LNCaP clone FGC (cell line): ENCODE results near the gene TMEM117.

ENCODE experiments used
- DNase-seq: peaks from one replicate; pipeline ENCODE4 v3.0.0-alpha.2; 2011; ENCODE audit warnings: low read depth
- H3K4me3 ChIP-seq: 2 replicates; pipeline ENCODE4 v1.5.1; 2011; ENCODE audit warnings: mild to moderate bottlenecking, low read depth, low read length, control low read depth
- TF ChIP-seq, protein P1 (sequence below): IDR thresholded peaks from 2 replicates; pipeline ENCODE4 v1.5.1; 2012; ENCODE audit warnings: mild to moderate bottlenecking; ENCODE audit not compliant: control insufficient read depth, insufficient read depth; ENCODE audit errors: extremely low read depth

Gene TMEM117

DNA sequence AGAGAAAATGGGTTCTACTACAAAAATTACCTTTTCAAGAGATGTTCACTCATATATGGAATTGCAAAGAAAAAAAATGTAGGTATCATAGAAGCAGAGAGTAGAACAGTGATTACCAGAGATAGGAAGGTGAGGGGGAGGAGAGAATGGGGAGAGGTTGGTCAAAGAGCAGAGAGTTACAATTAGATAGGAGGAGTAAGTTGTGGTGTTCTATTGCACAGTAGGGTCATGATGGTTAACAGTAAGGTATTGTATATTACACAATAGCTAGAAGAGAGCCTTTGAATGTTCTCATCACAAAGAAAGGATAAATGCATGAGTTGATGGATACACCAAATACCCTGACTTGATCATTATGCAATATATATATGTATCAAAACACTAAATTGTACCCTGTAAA is 145.8 kb downstream of the TMEM117 start:
- DNase-seq = no peak
- TF ChIP-seq, protein P1, sequence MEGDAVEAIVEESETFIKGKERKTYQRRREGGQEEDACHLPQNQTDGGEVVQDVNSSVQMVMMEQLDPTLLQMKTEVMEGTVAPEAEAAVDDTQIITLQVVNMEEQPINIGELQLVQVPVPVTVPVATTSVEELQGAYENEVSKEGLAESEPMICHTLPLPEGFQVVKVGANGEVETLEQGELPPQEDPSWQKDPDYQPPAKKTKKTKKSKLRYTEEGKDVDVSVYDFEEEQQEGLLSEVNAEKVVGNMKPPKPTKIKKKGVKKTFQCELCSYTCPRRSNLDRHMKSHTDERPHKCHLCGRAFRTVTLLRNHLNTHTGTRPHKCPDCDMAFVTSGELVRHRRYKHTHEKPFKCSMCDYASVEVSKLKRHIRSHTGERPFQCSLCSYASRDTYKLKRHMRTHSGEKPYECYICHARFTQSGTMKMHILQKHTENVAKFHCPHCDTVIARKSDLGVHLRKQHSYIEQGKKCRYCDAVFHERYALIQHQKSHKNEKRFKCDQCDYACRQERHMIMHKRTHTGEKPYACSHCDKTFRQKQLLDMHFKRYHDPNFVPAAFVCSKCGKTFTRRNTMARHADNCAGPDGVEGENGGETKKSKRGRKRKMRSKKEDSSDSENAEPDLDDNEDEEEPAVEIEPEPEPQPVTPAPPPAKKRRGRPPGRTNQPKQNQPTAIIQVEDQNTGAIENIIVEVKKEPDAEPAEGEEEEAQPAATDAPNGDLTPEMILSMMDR = no peak
- no peak overlapping the region for H3K4me3 ChIP-seq

- TF ChIP-seq, protein P1 = no peak
- H3K4me3 ChIP-seq = no peak overlapping the region
- DNase-seq = no peak
Observed at GRCh38 chr12:43982544-43982943, 146.7 kb downstream of the TMEM117 start.

GRCh38 chr12:43988838-43989560 is 153.1 kb downstream of the TMEM117 start:
- TF ChIP-seq, protein P1 = no peak

DNA sequence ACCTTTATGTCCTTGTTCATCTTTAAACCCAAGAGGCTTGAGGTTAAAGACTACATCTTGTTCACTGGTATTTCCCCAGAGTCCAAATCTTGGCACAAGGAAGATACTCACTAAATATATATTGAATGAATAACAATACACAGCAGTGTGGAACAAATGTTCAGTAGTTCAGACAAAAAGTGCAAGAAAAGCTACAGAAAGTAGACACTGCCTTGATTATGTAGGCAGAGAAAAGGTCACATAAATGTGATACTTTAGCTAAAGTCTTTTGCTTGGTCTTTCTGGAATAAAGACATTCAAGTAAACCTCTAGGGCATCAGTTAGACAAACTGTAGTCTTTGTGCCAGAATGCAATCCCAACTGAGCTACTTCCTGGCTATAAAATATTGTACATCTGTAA is 157.0 kb downstream of the TMEM117 start:
- no peak overlapping the region for H3K4me3 ChIP-seq
- TF ChIP-seq, protein P1 = no peak
- DNase-seq = no peak

More at GRCh38 chr12:43988838-43989560, 153.1 kb downstream of the TMEM117 start:
- H3K4me3 ChIP-seq = no peak overlapping the region
- DNase-seq = no peak

DNA sequence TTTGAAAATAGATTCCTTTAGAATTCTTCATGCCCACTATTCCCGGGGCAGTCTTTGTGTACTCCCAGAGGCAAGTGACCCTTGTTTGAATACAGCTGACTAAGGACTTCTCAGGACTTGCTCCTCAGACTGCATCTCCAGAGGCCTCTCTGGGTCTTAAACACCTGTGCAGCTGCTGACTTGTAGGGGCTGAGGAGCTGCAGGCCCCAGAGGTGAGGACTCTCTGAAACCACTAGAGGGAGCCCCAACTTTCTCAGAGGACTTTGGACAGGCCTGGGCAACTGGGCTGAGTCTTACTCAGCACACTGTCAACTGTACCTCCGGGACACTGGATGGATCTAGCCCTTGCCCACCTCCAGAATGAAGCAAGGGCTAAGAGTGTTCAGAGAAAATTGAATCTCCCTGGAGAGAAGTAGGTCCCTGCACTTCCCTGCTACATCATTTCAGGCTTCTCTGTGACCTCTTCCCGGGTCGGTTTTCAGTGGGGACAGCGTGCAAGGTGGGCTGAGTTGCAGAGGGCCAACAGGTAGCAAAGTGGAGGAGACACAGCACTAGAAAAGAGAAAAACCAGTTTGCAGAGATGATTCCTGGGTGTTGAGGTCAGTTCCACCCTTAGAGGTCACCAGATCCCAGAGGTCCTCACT is 164.6 kb downstream of the TMEM117 start:
- TF ChIP-seq, protein P1 = peak; percentile 70
- DNase-seq = peak; percentile 4
- no peak overlapping the region for H3K4me3 ChIP-seq

DNA sequence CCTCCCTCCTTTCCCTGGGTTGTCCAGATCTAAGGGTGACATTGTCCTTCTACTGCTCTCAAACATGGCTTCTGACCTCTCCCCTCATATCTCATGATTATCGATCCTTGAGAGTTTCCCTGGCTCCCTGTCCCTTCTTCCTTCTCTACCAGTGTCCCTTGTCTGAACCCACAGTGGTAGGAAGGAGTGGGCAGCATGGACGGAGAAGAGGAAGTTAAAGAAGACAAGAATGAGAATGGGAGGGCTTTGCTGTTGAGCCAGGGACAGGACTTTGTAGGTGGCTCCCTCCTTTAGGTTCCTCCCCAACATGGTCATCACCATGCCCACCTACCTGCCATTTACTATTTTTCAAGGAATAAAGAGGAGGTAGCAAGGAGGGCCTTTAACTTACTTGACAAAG is 166.7 kb downstream of the TMEM117 start:
- DNase-seq = no peak
- H3K4me3 ChIP-seq = no peak overlapping the region
- TF ChIP-seq, protein P1 = no peak
